Effector memory CD8-positive, alpha-beta T cell (primary cell): ENCODE measurements around the gene GTF2I.
A peak's percentile ranks its signal among the peaks of the same experiment; 100 is the strongest.
"Not testable (repeated sequence)": the region's sequence is repeated elsewhere in the genome, so short reads cannot be mapped to it uniquely, and the experiment has no call there.

ENCODE experiments used
- ATAC-seq: fragments of 150-1000 bp; cut with Tn5 transposase; replicated peaks from 2 replicates; pipeline ENCODE4 v1.10.0; 2021; ENCODE audit warnings: mild to moderate bottlenecking, moderate library complexity
- DNase-seq, 3 experiments: peaks; one replicate each; pipeline ENCODE4 v3.0.0; 2021
- H3K27ac Mint-ChIP-seq, 2 donors: one replicate each; pipeline ENCODE4 v1.8.0; 2022; ENCODE audit warnings: mild to moderate bottlenecking in 2 of 2, mixed read lengths in 2 of 2, moderate library complexity in 2 of 2
- H3K27me3 Mint-ChIP-seq, 2 donors: one replicate each; pipeline ENCODE4 v1.8.0; 2022; ENCODE audit warnings: mixed read lengths in 2 of 2
- H3K36me3 Mint-ChIP-seq: one replicate; pipeline ENCODE4 v1.8.0; 2022; ENCODE audit warnings: mild to moderate bottlenecking, moderate library complexity, mixed read lengths; ENCODE audit not compliant: insufficient read depth
- H3K4me1 Mint-ChIP-seq, 2 donors: one replicate each; pipeline ENCODE4 v1.8.0; 2022; ENCODE audit warnings: low read depth in 2 of 2, mixed read lengths in 2 of 2
- H3K4me3 Mint-ChIP-seq, 2 donors: one replicate each; pipeline ENCODE4 v1.8.0; 2022; ENCODE audit warnings: mild to moderate bottlenecking in 2 of 2, mixed read lengths in 2 of 2, moderate library complexity in 2 of 2
- H3K9me3 Mint-ChIP-seq, 2 donors: one replicate each; pipeline ENCODE4 v1.8.0; 2022; ENCODE audit warnings: mixed read lengths in 2 of 2

The GTF2I gene

DNA sequence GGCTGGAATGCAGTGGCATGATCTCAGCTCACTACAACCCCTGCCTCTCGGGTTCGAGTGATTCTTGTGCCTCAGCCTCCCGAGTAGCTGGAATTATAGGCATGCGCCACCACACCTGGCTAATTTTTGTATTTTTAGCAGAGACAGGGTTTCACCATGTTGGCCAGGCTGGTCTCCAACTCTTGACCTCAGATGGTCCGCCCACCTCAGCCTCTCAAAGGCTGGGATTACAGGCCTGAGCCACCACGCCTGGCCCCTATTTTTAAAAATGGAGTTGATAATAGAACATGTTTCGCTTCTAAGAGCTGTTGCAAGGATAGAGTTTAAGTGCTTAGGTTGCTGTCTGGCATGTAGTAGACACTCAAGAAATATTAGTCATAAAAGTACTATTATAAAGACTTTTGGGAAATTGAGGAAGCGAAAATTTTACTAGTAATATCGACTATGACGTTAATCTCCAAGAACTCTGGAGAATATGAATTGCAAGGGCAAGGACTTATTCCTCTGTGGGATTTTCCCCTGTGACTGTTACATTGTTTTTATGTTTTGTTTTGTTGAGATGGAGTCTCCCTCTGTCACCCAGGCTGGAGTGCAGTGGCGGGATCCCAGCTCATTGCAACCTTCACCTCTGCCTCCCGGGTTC lies 7.9 kb downstream of the GTF2I start:
- no peak for ATAC-seq
- H3K9me3 Mint-ChIP-seq, result no peaks in the 10 kb centered on the region
- no peak overlapping the region for H3K4me3 Mint-ChIP-seq
- peaks cover 31% of the 10 kb centered on the region for H3K36me3 Mint-ChIP-seq
- DNase-seq, result no peak
- H3K27me3 Mint-ChIP-seq, result no peaks in the 10 kb centered on the region
- H3K27ac Mint-ChIP-seq, result no peak overlapping the region
- peaks cover 32 to 44% of the 10 kb centered on the region in 2 donors for H3K4me1 Mint-ChIP-seq

GRCh38 chr7:74667013-74667412 lies 9.5 kb downstream of the GTF2I start:
- not testable (repeated sequence) for H3K27me3 Mint-ChIP-seq, ATAC-seq, H3K27ac Mint-ChIP-seq, H3K4me3 Mint-ChIP-seq, DNase-seq, H3K9me3 Mint-ChIP-seq
- Mint-ChIP-seq H3K36me3 (peaks cover 28% of the 10 kb centered on the region), H3K4me1 (peaks cover 26 to 34% of the 10 kb centered on the region in 2 donors)

DNA sequence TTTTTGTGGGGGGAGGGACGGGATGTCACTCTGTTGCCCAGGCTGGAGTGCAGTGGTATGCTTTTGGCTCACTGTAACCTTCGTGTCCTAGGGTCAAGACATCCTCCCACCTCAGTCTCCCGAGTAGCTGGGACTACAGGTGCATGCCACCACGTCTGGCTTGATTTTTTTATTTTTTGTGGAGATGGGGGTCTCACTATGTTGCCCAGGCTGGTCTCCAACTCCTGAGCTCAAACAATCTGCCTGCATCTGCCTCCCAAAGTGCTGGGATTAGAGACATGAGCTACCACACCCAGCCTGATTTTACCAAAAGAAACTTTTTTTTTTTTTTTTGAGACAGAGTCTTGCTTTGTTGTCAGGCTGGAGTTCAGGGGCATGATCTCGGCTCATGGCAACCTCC lies 10.0 kb downstream of the GTF2I start:
- not testable (repeated sequence) for H3K27ac Mint-ChIP-seq, H3K9me3 Mint-ChIP-seq, H3K4me3 Mint-ChIP-seq, DNase-seq, ATAC-seq, H3K27me3 Mint-ChIP-seq
- peaks cover 28% of the 10 kb centered on the region for H3K36me3 Mint-ChIP-seq
- peaks cover 25 to 39% of the 10 kb centered on the region in 2 donors for H3K4me1 Mint-ChIP-seq

GRCh38 chr7:74671602-74672001 lies 14.1 kb downstream of the GTF2I start:
- no peak for ATAC-seq
- H3K9me3 Mint-ChIP-seq, result no peaks in the 10 kb centered on the region
- peak overlapping the region in 1 of 2 donors; percentile 62 for H3K27ac Mint-ChIP-seq
- DNase-seq, result no peak
- H3K4me1 Mint-ChIP-seq, result peaks cover 29 to 35% of the 10 kb centered on the region in 2 donors
- peaks cover 19% of the 10 kb centered on the region for H3K36me3 Mint-ChIP-seq
- no peak overlapping the region for H3K4me3 Mint-ChIP-seq
- H3K27me3 Mint-ChIP-seq, result no peaks in the 10 kb centered on the region

- Mint-ChIP-seq H3K4me3 (no peak overlapping the region), H3K27ac (peak overlapping the region; percentile 32 to 77), H3K4me1 (peaks cover 24 to 37% of the 10 kb centered on the region in 2 donors), H3K9me3 (no peaks in the 10 kb centered on the region), H3K36me3 (peaks cover 16% of the 10 kb centered on the region), H3K27me3 (no peaks in the 10 kb centered on the region)
- ATAC-seq (no peak), DNase-seq (no peak)
Observed at GRCh38 chr7:74672343-74672915, 14.9 kb downstream of the GTF2I start.

- Mint-ChIP-seq H3K36me3 (peaks cover 20% of the 10 kb centered on the region), H3K9me3 (no peaks in the 10 kb centered on the region), H3K4me3 (no peak overlapping the region), H3K27me3 (no peaks in the 10 kb centered on the region), H3K4me1 (peaks cover 22 to 37% of the 10 kb centered on the region in 2 donors), H3K27ac (no peak overlapping the region)
- ATAC-seq, result no peak
- no peak for DNase-seq
Observed at GRCh38 chr7:74674166-74674565, 16.6 kb downstream of the GTF2I start.

GRCh38 chr7:74682829-74683228 lies 25.3 kb downstream of the GTF2I start:
- Mint-ChIP-seq H3K27me3 (no peaks in the 10 kb centered on the region), H3K4me1 (peaks cover 23 to 34% of the 10 kb centered on the region in 2 donors), H3K9me3 (no peaks in the 10 kb centered on the region), H3K27ac (peak overlapping the region in 1 of 2 donors; percentile 76), H3K36me3 (peaks cover 23% of the 10 kb centered on the region), H3K4me3 (peak overlapping the region in 1 of 2 donors; percentile 4)
- ATAC-seq (no peak), DNase-seq (no peak)

GRCh38 chr7:74683799-74684198 lies 26.3 kb downstream of the GTF2I start:
- Mint-ChIP-seq H3K36me3 (peaks cover 16% of the 10 kb centered on the region), H3K27ac (peak overlapping the region; percentile 26 to 54), H3K27me3 (no peaks in the 10 kb centered on the region), H3K9me3 (no peaks in the 10 kb centered on the region), H3K4me3 (no peak overlapping the region), H3K4me1 (peaks cover 25 to 33% of the 10 kb centered on the region in 2 donors)
- DNase-seq (no peak), ATAC-seq (no peak)

GRCh38 chr7:74684473-74684872 lies 27.0 kb downstream of the GTF2I start:
- peaks cover 23% of the 10 kb centered on the region for H3K36me3 Mint-ChIP-seq
- no peak for ATAC-seq
- peak overlapping the region in 1 of 2 donors; percentile 54 for H3K27ac Mint-ChIP-seq
- H3K27me3 Mint-ChIP-seq, result no peaks in the 10 kb centered on the region
- H3K9me3 Mint-ChIP-seq, result no peaks in the 10 kb centered on the region
- DNase-seq, result no peak
- H3K4me3 Mint-ChIP-seq, result no peak overlapping the region
- peaks cover 25 to 34% of the 10 kb centered on the region in 2 donors for H3K4me1 Mint-ChIP-seq

GRCh38 chr7:74684921-74685320 lies 27.4 kb downstream of the GTF2I start:
- Mint-ChIP-seq H3K9me3 (no peaks in the 10 kb centered on the region), H3K36me3 (peaks cover 27% of the 10 kb centered on the region), H3K4me1 (peaks cover 25 to 34% of the 10 kb centered on the region in 2 donors), H3K27me3 (no peaks in the 10 kb centered on the region), H3K4me3 (no peak overlapping the region), H3K27ac (peak overlapping the region in 1 of 2 donors; percentile 76)
- no peak for DNase-seq
- no peak for ATAC-seq

- H3K36me3 Mint-ChIP-seq, result peaks cover 67% of the 10 kb centered on the region
- H3K27ac Mint-ChIP-seq, result no peak overlapping the region
- H3K4me3 Mint-ChIP-seq, result no peak overlapping the region
Observed at GRCh38 chr7:74690474-74690873, 33.0 kb downstream of the GTF2I start.

GRCh38 chr7:74704419-74704818 lies 46.9 kb downstream of the GTF2I start:
- H3K36me3 Mint-ChIP-seq, result peaks cover 97% of the 10 kb centered on the region
- not testable (repeated sequence) for H3K4me3 Mint-ChIP-seq, ATAC-seq, DNase-seq, H3K27ac Mint-ChIP-seq, H3K9me3 Mint-ChIP-seq, H3K27me3 Mint-ChIP-seq, H3K4me1 Mint-ChIP-seq

More at GRCh38 chr7:74690474-74690873, 33.0 kb downstream of the GTF2I start:
- DNase-seq (no peak), ATAC-seq (no peak)
- Mint-ChIP-seq H3K9me3 (no peaks in the 10 kb centered on the region), H3K4me1 (peaks cover 9 to 17% of the 10 kb centered on the region in 2 donors), H3K27me3 (no peaks in the 10 kb centered on the region)

GRCh38 chr7:74707238-74707637 lies 49.7 kb downstream of the GTF2I start:
- Mint-ChIP-seq H3K9me3 (no peaks in the 10 kb centered on the region), H3K4me1 (no peaks in the 10 kb centered on the region), H3K27me3 (no peaks in the 10 kb centered on the region), H3K36me3 (peaks cover 93% of the 10 kb centered on the region), H3K27ac (peak overlapping the region in 1 of 2 donors; percentile 22), H3K4me3 (no peak overlapping the region)
- DNase-seq, result no peak
- ATAC-seq, result no peak

- Mint-ChIP-seq H3K4me3 (no peak overlapping the region), H3K36me3 (peaks cover 85% of the 10 kb centered on the region), H3K4me1 (no peaks in the 10 kb centered on the region), H3K27ac (peak overlapping the region in 1 of 2 donors; percentile 11), H3K9me3 (no peaks in the 10 kb centered on the region), H3K27me3 (no peaks in the 10 kb centered on the region)
- DNase-seq, result no peak
- no peak for ATAC-seq
Observed at GRCh38 chr7:74708569-74709275, 51.2 kb downstream of the GTF2I start.
